Neuron (in vitro differentiated cells): ENCODE results near the gene EMC7.

Experiments
- H2AFZ ChIP-seq: one replicate; pipeline ENCODE4 v1.6.1; 2013; ENCODE audit warnings: low read depth, mild to moderate bottlenecking, inconsistent platforms, low read length, moderate library complexity
- H3K27me3 ChIP-seq: one replicate; pipeline ENCODE4 v1.6.1; 2013; ENCODE audit warnings: low read length; ENCODE audit not compliant: insufficient read depth
- H3K36me3 ChIP-seq: one replicate; pipeline ENCODE4 v1.6.1; 2013; ENCODE audit warnings: low read length; ENCODE audit not compliant: insufficient read depth
- H3K4me1 ChIP-seq: one replicate; pipeline ENCODE4 v1.6.1; 2013; ENCODE audit warnings: low read length; ENCODE audit not compliant: insufficient read depth
- H3K4me3 ChIP-seq: 2 replicates; pipeline ENCODE4 v1.5.1; 2013; ENCODE audit warnings: mild to moderate bottlenecking, low read length, moderate library complexity
- H3K9me3 ChIP-seq: one replicate; pipeline ENCODE4 v1.6.1; 2013; ENCODE audit warnings: low read length

The EMC7 gene

GRCh38 chr15:34114739-34115138, 13.1 kb upstream of the EMC7 start:
- H3K36me3 ChIP-seq = no peaks in the 10 kb centered on the region
- H3K4me3 ChIP-seq = no peak overlapping the region
- H3K4me1 ChIP-seq = no peaks in the 10 kb centered on the region
- no peak overlapping the region for H2AFZ ChIP-seq
- no peaks in the 10 kb centered on the region for H3K27me3 ChIP-seq
- no peaks in the 10 kb centered on the region for H3K9me3 ChIP-seq

GRCh38 chr15:34114215-34114614, 12.6 kb upstream of the EMC7 start:
- Histone ChIP-seq H3K36me3 (no peaks in the 10 kb centered on the region), H3K4me1 (no peaks in the 10 kb centered on the region), H3K27me3 (no peaks in the 10 kb centered on the region), H3K4me3 (no peak overlapping the region), H3K9me3 (no peaks in the 10 kb centered on the region), H2AFZ (no peak overlapping the region)

GRCh38 chr15:34111488-34111887, 9.8 kb upstream of the EMC7 start:
- H3K36me3 ChIP-seq = no peaks in the 10 kb centered on the region
- H2AFZ ChIP-seq = no peak overlapping the region
- H3K27me3 ChIP-seq = no peaks in the 10 kb centered on the region
- H3K9me3 ChIP-seq = no peaks in the 10 kb centered on the region
- H3K4me3 ChIP-seq = no peak overlapping the region
- no peaks in the 10 kb centered on the region for H3K4me1 ChIP-seq

- H2AFZ ChIP-seq = no peak overlapping the region
- no peak overlapping the region for H3K4me3 ChIP-seq
- no peaks in the 10 kb centered on the region for H3K36me3 ChIP-seq
- H3K4me1 ChIP-seq = no peaks in the 10 kb centered on the region
- H3K9me3 ChIP-seq = no peaks in the 10 kb centered on the region
- H3K27me3 ChIP-seq = no peaks in the 10 kb centered on the region
Observed at GRCh38 chr15:34109797-34110663, 8.4 kb upstream of the EMC7 start.

GRCh38 chr15:34107315-34107714, 5.7 kb upstream of the EMC7 start:
- H3K4me3 ChIP-seq = no peak overlapping the region
- H3K4me1 ChIP-seq = peaks cover 5% of the 10 kb centered on the region
- no peaks in the 10 kb centered on the region for H3K36me3 ChIP-seq
- no peak overlapping the region for H2AFZ ChIP-seq
- no peaks in the 10 kb centered on the region for H3K9me3 ChIP-seq
- H3K27me3 ChIP-seq = no peaks in the 10 kb centered on the region

- Histone ChIP-seq H3K27me3 (no peaks in the 10 kb centered on the region), H3K36me3 (no peaks in the 10 kb centered on the region), H3K4me1 (peaks cover 5% of the 10 kb centered on the region), H2AFZ (no peak overlapping the region), H3K4me3 (no peak overlapping the region), H3K9me3 (no peaks in the 10 kb centered on the region)
Observed at GRCh38 chr15:34106423-34106822, 4.8 kb upstream of the EMC7 start.

GRCh38 chr15:34102175-34102925, 688 bp upstream of the EMC7 start:
- Histone ChIP-seq H2AFZ (peak overlapping the region; percentile 55), H3K4me3 (peak overlapping the region; percentile 93), H3K36me3 (no peaks in the 10 kb centered on the region), H3K9me3 (no peaks in the 10 kb centered on the region), H3K4me1 (peaks cover 14% of the 10 kb centered on the region), H3K27me3 (no peaks in the 10 kb centered on the region)

GRCh38 chr15:34099914-34100313, 1.7 kb downstream of the EMC7 start:
- Histone ChIP-seq H3K4me1 (peaks cover 14% of the 10 kb centered on the region), H3K27me3 (no peaks in the 10 kb centered on the region), H3K36me3 (peaks cover 10% of the 10 kb centered on the region), H3K9me3 (no peaks in the 10 kb centered on the region), H3K4me3 (peak overlapping the region; percentile 93), H2AFZ (no peak overlapping the region)

- Histone ChIP-seq H3K4me3 (no peak overlapping the region), H3K27me3 (no peaks in the 10 kb centered on the region), H3K9me3 (no peaks in the 10 kb centered on the region), H3K36me3 (peaks cover 49% of the 10 kb centered on the region), H2AFZ (no peak overlapping the region), H3K4me1 (no peaks in the 10 kb centered on the region)
Observed at GRCh38 chr15:34085746-34086145, 15.9 kb downstream of the EMC7 start.

- Histone ChIP-seq H3K36me3 (peaks cover 41% of the 10 kb centered on the region), H3K4me1 (no peaks in the 10 kb centered on the region), H3K4me3 (no peak overlapping the region), H3K9me3 (no peaks in the 10 kb centered on the region), H3K27me3 (no peaks in the 10 kb centered on the region), H2AFZ (no peak overlapping the region)
Observed at GRCh38 chr15:34084086-34084485, 17.6 kb downstream of the EMC7 start.

- H2AFZ ChIP-seq = no peak overlapping the region
- H3K36me3 ChIP-seq = peaks cover 13% of the 10 kb centered on the region
- H3K9me3 ChIP-seq = no peaks in the 10 kb centered on the region
- H3K4me1 ChIP-seq = no peaks in the 10 kb centered on the region
- no peaks in the 10 kb centered on the region for H3K27me3 ChIP-seq
- H3K4me3 ChIP-seq = no peak overlapping the region
Observed at GRCh38 chr15:34079904-34080303, 21.8 kb downstream of the EMC7 start.

- H3K36me3 ChIP-seq = peaks cover 9% of the 10 kb centered on the region
- H3K4me1 ChIP-seq = no peaks in the 10 kb centered on the region
- no peaks in the 10 kb centered on the region for H3K27me3 ChIP-seq
- no peaks in the 10 kb centered on the region for H3K9me3 ChIP-seq
- H3K4me3 ChIP-seq = no peak overlapping the region
- no peak overlapping the region for H2AFZ ChIP-seq
Observed at GRCh38 chr15:34078900-34079299, 22.8 kb downstream of the EMC7 start.

GRCh38 chr15:34076785-34077184, 24.9 kb downstream of the EMC7 start:
- H2AFZ ChIP-seq = no peak overlapping the region
- no peaks in the 10 kb centered on the region for H3K36me3 ChIP-seq
- no peaks in the 10 kb centered on the region for H3K9me3 ChIP-seq
- no peak overlapping the region for H3K4me3 ChIP-seq
- H3K4me1 ChIP-seq = no peaks in the 10 kb centered on the region
- no peaks in the 10 kb centered on the region for H3K27me3 ChIP-seq
